UCSD-AML1 (cell line): ENCODE measurements around the gene METRN.

Experiments
- DNase-seq: peaks from one replicate; lab custom pipeline; 2025; ENCODE audit not compliant: unreplicated experiment; lab: John Stamatoyannopoulos, UW

The METRN gene

DNA sequence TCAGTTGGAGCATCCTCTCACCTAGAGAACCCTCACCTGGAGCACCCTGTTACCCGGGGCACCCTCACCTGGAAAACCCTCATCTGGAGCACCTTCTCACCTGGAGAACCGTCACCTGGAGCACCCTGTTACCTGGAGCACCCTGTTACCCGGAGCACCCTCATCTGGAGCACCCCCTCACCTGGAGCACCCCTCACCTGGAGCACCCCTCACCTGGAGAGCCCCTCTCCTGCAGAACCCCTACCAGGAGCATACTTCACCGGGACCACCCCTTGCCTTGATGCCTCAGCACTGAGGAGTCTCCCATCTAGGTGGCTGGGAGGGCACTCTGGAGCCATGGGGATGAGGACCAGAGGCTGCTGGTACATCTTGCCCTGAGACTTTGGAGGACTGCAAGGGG, 6.0 kb upstream of the METRN start:
- no peak for DNase-seq

DNA sequence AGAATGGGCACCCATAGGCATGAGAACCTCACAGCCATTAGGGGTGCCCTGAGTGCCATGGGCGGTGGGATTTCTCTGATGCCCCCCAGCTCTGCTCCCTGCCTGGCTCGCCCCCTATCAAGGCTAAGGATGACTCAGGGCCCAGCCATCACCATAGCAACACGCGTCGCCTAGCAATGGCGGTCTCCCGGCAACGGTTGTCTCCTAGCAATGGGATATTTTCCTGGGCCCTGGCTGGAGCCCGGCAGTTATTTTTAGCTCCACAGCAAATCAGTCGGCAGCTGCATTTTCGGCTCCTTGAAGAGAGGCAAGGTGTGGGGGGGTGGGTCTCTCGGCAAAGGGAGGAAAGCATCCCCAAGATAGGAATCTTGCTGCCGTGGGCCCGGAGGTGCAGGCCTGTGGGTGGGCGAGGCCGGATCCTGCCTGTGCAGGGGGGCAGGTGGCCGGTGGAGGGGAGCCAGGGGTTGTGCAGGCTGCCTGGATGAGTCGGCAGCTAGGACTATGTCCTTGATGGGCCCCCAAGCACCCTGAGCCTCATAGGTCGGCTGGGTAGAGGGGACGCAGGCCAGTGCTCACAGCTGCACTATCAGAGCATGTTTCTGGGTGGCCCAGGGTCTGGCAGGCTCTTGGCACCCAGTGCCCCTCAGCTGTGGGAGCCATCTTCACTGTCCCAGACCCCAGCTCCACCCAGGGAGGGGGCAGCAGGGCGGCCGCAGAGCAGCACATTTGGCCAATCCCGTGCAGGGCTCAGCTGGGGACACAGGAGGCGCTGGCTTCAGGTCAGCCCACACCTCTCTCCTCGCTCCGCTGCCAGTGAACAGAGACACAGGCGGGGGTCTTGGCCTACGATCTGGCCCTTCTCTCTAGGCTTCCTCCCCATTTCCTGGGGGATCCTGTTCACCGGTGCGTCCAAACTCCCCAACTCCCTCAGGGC, 5.1 kb upstream of the METRN start:
- no peak for DNase-seq

DNA sequence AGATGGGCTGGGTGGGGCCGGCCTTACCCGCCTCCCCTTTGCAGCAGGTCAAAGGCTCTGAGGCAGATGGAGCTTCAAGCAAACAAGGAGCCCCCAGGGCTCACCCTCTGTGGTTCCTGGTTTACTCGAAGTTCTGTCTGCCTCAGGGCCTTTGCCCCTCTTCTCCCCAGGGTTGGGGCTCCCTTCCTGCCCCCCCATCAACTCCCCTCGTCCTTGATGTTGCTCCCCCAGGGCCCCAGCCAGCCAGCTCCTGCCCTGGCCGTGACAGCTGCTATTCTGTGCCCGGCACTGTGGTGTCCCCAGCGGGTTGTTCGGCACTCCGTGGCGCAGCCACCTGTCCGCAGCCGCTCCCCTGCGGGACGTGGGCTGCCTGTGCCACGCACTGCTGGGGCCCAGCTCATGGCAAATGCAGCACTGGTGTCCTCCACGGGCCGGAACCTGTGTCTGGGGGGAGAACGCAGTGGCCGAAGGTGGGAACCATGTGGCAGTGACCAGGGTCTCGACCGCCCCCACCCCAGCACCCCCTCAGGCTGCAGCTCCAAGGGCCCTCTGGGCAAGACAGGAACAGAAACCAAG, 4.3 kb upstream of the METRN start:
- DNase-seq, result no peak

DNA sequence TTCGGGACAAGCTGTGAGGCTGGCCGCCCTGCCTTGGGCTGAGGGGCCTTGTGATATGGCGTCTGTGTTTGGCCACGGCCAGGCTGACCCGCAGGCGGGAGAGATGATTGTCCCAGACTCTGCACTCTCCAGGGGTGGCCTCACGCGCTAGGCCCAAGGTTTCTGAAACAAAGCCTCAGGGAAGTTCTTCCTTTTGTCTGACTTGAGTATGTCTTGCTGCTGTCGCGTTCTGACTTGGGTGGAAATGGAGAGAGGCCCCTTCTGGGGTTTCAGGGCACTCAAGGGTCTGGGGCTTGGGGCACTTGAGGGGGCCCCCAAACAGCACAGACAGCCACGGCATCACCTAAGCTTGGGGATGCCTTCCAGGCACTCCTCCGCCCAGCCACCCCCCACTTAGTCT, 3.8 kb upstream of the METRN start:
- DNase-seq, result no peak

DNA sequence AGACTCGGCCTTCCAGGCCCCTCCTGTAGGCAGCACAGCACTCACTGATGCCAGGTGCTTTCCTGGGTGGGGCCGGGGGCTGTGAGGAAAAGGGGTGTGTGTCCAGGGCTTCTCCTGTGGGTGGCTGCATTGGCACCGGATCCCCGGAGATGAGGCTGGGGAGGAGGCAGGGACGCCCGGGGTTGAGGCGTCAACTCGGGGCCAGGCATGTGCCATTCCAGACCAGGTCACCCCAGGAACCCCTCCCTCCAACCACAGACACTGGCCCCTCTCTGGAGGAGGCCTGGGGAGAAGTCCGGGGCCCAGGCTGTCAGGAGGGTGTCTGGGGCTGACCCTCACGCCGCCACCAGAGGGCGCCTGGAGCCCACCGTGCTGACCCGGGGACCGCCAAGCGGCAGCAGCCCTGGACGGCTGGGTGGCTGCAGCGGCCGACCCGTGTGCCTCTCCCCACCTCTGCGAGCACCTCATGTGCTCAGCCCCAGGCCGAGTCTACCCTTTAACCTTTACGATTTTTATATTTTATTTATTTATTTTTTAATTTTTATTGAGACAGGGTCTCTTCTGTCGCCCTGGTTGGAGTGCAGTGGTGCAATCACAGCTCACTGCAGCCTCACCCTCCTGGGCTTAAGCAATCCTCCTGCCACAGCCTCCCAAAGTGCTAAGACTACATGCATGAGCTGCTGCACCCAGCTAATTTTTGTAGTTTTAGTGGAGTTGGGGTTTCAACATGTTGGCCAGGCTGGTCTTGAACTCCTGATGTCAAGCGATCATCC, 3.2 kb upstream of the METRN start:
- DNase-seq, result peak; percentile 77

DNA sequence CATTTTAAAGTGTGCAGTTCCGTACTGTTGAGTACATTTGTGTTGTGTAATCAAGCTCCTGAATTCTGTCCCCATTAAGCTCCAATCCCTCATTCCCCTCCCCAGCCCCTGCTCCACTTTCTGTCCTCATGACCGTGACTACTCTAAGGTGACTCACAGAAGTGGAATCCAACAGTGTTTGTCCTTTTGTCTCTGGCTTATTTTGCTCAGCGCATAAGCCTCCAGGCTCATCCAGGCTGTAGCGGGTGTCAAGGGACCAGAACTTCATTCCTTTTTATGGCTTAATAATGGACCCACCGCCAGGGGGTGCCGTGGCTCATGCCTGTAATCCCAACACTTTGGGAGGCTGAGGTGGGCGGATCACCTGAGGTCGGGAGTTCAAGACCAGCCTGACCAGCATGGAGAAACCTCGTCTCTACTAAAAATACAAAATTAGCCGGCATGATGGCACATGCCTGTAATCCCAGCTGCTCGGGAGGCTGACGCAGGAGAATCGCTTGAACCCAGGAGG, 2.1 kb upstream of the METRN start:
- DNase-seq, result peak; percentile 63

DNA sequence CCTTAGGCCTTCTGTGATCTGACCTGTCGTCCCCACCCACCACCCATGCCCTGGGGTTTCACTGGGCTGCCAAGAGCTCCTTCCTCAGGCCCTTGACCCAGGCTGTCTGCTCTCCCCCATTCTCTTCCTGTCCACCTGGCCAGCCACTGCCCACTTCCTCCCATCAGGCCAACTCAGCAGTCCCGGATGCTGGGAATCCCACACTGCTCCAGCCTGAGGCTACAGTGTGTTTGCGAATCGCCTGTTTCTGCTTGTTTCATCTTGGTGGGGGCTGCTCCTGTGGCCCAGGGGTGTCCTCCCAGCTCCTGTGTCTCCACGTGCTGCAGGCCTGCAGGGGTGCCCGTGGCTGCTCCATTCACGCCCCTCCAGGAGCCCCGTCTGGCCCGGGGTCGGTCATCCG, 839 bp upstream of the METRN start:
- peak; percentile 27 for DNase-seq

DNA sequence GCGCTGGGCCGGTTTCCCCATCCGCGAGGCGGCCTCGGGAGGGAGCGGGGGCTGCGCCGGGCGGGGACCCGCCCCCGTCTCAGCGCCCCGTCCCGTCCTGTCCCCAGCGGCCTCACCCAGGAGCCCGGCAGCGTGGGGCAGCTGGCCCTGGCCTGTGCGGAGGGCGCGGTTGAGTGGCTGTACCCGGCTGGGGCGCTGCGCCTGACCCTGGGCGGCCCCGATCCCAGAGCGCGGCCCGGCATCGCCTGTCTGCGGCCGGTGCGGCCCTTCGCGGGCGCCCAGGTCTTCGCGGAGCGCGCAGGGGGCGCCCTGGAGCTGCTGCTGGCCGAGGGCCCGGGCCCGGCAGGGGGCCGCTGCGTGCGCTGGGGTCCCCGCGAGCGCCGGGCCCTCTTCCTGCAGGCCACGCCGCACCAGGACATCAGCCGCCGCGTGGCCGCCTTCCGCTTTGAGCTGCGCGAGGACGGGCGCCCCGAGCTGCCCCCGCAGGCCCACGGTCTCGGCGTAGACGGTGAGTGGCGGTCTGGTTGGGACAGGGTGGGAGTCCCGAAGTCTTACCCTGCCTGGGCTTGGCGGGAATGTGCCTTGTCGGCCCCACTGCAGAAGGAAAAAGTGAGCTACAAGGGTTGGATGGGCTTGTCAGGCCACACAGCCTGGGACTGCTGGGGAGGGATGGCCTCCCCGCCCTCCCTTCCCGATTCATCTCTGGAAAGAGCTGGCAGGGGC, 720 bp downstream of the METRN start:
- peak; percentile 43 for DNase-seq

DNA sequence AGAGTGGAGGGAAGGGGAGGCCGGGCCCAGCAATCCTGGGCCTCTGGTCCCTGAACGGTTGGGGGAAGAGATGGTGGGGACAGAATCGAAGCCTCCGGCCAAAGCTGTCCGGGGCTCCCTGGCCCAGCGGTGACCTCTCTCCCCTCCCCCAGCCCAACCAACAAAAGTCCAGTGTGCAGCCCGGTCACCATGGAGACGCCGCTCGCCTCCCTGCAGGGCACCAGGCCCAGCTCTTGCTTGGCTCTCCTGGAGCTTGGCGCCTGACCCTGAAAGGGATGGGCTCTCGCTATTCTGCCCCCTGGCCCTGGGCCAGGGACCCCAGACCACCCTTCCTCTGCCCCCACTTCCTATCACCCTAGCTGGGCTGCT, 1.3 kb downstream of the METRN start:
- DNase-seq, result no peak

DNA sequence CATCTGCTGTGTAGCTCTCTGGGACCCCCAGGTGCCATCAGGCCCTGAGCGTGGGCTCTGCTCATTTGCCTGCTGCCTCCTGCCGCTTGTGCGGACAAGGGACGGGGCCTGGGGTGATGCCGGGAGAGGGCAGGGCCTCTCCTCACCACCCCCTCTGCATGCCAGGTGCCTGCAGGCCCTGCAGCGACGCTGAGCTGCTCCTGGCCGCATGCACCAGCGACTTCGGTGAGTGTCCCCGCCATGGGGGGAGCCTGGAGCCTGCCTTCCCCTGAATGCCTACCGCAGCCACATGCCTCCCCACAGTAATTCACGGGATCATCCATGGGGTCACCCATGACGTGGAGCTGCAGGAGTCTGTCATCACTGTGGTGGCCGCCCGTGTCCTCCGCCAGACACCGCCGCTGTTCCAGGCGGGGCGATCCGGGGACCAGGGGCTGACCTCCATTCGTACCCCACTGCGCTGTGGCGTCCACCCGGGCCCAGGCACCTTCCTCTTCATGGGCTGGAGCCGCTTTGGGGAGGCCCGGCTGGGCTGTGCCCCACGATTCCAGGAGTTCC, 1.9 kb downstream of the METRN start:
- DNase-seq, result no peak

DNA sequence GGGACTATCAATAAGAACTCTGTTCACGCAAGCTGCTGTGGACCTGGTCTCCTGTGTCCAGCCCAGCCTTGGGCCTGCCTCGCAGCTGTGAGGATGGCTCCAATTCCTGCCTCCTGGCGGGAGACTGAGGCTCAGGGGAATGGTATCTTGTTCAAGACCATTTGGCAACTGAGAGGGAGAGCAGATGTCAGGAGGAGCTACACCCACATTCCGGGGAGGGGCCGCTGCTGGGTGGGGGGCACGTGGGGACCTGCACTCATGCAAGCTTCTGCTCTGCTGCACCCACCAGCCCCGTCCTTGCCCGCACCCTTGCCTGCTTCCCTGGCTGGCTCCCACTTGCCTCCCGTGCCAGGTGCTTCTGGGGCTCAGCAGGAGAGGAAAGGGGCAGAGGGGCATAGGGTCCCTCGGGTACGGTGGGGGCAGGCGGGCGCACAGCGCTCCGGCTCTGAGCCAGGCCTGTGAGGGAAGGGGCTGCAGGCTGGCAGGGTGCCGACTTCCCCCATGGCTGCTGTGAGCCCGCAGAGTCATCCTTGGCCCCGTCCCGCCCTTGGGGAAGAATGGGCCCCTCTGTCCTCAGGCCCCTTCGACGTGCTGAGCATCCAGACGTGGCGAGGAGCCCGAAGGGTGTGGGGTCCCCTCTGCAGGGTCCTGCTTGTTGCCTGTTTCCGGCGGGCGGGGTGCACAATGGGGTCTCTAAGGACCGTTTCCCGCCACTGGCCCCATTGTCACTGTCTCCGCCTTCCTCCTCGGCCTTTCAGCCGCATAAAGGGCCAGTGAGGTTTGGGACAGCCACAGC, 2.7 kb downstream of the METRN start:
- no peak for DNase-seq

DNA sequence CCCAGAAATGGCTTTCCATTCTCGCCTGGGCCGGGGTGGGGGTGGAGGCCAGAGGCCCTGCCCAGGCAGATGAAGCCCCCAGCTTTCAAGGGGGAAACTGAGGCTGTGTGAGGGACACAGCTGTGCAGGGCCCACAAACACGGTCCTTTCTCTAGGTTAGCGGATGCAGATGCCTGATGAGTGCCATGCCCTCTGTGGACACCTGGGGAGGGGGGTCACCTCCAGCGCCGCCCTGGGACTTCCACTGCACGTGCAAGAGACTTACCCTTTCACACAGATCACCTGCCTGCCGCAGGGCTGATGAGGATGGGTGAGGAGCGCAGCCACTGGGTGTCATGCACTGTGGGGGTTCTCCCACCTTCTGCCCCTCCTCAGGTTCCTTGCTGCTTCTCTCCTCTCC, 3.5 kb downstream of the METRN start:
- DNase-seq, result no peak

DNA sequence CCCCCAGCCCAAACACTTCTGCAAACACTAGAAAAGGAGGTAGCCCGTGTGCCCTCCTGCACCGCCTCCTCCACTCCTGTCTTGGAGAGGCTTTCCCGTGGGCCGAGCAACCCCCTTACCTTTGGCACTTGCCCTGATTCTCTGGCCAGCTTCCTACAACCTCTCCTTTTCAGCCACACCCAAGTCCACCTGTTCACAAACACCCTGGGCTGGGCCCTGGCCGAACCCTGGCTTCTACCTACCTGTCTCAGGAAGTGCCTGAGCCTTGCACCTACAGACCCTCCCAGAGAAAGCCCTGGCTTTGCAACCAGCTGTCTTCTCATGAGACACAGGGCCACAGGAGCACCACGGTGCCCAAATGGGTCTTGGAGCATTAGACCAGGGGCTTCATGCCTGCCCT, 4.0 kb downstream of the METRN start:
- DNase-seq, result no peak

DNA sequence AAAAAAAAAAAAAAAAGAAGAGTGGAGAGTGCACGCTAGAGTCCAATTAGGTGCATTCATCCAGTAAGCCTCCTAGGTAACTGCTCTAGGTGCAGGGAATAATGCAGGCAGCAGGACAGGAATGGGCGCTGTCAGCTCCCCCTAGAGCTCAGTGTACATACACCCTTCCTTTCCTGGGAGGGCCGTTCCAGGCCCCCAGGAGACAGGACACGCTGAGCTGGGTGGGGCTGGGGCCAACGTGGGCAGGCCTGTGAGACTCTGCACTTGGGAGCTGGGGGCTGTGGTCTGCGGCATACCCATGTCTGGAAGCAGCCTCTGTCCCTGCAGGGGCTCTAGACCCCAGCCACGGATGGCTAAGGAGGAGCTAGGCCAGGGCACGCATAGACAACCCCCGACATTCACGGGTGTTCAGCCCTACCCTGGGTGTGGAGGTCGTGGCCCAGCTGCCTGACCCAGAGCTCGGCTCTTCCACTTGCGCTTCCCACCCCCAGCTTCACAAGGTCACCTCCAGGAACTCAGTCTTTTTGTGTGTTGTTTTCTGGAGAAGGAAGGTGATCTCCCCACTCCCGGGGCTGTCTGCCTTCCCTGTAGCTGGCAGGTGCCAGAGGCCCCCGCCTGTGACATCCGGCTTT, 5.0 kb downstream of the METRN start:
- peak; percentile 64 for DNase-seq

DNA sequence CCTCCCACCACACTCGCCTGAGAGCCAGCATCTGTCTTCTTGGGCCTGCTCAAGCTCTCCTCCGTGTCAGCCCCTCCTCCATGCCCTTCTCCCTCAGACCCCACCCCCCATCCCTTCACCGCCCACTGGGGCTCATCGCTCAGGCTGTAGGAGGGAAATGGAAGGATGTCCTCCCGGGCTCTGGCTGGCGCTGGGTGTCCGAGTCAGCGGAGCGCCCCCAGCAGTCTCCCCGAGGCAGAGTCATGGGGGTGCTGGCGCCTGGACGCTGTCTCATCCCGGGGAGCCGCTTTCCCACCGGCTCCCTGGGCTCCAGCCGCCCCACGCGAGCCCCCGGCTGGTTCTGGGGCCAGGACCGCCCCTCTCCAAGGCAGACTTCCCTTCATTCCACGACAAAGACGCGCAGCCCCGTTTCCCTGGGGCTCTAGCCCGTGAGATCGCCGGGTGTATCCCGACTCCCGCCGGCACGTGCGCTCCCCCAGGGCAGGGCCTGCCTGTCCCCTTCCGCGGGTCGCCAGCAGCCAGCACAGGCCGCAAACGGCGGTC, 5.6 kb downstream of the METRN start:
- DNase-seq, result peak; percentile 79

DNA sequence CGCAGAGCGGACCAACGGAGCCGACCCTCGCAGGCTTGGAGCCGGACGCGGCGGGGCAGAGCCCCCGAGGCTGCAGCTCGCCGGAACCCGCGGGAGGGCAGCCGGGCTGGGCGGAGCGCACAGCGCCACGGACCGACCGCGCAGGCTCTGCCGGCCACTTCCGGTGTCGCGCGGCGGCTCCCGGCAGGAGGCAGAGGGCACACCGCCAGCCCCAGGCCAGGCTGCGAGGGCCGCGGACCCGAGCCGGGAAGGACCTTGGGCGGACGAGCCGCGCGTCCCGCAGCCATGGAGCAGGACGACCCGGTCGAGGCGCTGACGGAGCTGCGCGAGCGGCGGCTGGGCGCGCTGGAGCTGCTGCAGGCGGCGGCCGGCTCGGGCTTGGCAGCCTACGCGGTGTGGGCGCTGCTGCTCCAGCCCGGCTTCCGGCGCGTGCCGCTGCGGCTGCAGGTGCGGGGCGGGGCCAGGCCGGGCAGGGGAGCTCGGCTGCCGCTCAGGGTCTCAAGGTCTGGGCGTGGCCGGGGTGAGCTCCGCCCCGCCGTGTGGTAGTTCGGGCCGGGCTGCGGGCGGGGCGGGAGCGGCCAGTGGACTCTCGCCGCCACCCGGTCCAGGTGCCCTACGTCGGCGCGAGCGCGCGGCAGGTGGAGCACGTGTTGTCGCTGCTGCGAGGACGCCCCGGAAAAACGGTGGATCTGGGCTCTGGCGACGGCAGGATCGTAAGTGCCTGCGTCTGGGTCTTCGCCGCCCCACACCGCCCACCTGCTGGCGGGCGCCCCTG, 6.3 kb downstream of the METRN start, which contains the start of gene ANTKMT:
ANTKMT (plus strand) TSS at position 157 of the 775 bp plus-strand sequence; CDS start at position 286, 129 bp downstream.
- peak; percentile 85 for DNase-seq

DNA sequence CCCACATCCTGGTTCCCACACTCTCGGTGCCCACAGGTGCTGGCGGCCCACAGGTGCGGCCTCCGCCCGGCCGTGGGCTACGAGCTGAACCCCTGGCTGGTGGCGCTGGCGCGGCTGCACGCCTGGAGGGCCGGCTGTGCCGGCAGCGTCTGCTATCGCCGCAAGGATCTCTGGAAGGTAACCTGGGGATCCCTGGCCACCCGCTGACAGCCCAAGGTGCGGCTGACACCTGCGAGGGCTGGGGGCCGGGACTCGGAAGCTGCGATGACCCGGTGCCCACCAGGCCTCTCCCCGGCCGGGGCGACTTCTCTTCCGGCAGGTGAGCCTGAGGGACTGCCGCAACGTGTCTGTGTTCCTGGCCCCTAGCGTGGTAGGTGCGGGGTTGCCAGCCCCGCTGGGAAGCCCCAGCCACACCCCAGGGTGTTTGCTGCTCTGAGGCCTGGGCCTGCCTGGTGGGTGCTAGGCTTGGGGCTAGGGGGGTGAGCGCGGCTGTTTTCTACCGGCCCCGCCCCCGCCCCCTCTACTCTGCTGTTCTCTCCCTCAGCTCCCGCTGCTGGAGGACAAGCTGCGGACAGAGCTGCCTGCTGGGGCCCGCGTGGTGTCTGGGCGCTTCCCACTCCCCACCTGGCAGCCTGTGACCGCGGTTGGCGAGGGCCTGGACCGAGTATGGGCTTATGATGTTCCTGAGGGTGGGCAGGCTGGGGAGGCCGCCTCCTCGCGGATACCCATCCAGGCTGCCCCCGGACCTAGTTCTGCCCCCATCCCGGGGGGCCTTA, 7.0 kb downstream of the METRN start:
- DNase-seq, result no peak
